HUDEP-2 (cell line): ENCODE data around the gene CLIC5.

Experiments used
- DNase-seq, 76 experiments: peaks; one replicate each; lab custom pipeline; 2025; ENCODE audit not compliant: unreplicated experiment in 76 of 76; lab: John Stamatoyannopoulos, UW

Gene CLIC5

DNA sequence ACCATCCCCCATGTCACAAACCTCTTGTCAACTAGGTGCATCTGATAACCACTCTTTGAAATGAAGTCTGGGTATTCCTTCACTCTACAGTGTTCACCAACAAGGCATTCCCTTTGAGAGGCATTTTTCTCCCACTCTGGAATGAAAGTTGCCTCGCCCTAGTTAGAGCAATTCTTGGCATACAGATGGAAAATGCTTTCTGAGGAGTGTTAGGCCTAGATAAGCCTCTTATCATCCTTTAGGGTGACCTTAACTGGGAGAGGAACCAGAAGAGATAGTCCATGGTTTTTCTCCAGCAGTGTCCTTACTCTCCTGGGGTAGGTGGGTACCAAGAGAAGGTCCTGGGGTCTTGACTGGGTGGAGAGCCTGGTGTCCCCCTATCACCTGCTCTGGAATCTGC lies 14.8 kb downstream of the CLIC5 start:
- DNase-seq = peak in 18 of 76 experiments; percentile 10 to 64 (median 28)

DNA sequence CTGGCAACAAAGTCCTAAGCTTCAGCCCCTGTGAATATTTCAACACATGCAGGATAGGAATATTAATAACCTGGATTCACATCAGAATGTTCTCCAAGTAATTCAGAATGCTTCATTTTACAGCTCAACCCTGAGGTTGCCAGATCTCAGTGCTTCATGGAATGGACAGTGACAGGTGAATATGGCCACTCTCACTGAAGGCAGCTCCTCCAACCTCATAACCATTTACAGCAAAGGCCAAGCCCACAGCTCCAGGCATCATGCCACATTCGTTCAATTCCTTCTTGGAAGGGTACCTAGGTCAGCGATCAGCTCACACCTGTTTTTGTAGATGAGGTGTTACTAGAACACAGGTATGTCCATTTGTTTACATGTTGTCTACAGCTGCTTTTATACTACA lies 17.1 kb downstream of the CLIC5 start:
- DNase-seq = no peak

DNA sequence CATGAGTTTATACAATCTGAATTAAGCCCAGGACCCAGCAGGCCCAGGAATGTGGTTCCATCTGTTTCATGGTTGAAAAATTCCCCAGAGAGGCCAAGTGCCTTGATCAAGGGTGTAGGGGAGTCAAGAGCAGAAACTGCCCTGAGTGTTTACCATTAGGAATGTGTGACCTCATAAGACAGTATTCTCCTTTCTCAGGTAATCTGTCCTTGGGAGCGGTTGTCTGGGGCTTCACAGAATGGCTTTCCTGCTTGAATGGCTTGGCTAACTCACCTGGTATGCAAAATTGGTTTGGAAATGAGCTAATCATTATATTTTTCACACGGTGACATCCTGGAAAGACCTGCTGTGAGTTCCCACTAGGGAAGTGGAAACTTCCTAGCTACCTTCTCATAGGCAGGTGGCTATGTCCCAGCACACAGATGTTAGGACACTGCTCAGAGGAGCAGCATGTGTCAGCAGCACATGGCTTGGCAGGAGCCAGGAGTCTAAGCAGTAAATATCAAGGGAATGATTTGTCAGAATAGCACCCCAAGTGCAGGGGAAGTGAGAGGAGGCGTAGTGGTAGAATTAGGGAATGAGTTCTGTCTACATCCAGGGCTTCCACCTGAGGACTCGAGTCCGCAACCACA lies 17.7 kb downstream of the CLIC5 start:
- DNase-seq = no peak

DNA sequence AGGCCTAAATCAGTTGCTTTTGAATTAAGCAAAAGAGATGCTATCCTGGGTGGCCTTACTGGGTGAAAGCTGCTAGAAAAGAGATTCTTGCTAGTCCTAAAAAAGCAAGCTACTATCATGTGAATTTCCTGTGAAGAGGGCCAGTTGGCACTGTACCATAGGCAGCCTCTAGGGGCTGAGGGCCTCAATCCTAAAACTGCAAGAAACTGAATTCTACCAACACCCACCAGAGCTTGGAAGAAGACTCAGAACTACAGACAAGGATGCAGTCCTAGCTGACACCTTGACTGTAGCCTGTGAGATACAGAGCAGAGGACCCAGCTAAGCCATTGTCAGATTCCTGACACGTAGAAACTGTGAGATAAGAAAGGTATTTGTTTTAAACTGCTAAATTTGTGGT lies 24.5 kb downstream of the CLIC5 start:
- DNase-seq = no peak

DNA sequence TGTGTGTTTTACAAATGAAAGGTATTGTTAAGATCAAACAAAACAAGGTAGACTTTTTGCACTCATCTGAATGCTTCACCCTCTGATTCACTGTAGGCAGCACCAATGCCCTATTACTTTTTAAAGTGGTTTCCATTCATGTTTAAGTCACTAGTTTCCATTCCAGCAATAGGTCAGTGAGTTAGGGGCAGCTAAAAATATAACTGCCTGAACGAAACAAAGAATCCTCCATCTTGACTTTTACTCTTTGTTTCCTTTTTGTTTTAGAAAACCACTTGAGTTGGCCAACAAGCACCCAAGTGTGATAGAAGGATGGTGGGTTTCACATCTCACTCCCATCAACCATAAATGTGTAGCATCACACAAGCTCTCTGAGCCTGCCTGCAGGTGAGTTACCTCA lies 25.5 kb downstream of the CLIC5 start:
- no peak for DNase-seq

DNA sequence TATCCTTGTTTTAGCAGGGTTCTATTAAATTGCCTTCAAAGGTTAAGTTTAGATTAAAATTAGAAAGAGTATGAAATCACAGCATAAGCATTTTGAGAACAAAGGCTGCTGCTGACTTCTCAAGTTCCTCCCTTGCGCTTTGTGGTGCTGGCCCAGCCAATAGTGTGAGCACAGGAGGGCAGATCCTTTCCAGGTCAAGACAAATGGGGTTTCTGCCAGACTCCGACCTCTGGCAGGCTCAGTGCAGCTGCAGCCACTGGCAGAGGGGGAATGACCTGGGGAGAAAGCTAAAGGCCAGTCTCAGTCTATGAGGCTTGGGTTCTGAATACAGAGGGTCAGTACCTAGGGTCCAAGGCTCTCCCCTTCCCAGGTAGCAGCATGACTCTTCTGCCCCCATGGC lies 27.0 kb downstream of the CLIC5 start:
- DNase-seq = no peak

DNA sequence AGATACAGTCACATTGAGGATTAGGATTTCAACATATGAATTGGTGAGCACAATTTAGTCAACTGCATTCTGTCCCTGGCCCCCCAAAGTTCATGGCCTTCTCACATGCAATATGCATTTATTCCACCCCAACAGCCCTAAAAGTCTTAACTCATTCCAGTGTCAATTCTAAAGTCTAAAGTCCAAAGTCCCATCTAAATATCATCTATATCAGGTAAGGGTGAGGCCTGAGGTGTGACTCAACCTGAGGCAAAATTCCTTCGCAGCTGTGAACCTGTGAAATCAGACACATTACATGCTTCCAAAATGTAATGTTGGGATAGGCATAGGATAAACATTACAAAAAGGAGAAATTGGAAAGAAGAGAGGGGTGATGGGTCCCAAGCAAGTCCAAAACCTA lies 27.8 kb downstream of the CLIC5 start:
- no peak for DNase-seq

DNA sequence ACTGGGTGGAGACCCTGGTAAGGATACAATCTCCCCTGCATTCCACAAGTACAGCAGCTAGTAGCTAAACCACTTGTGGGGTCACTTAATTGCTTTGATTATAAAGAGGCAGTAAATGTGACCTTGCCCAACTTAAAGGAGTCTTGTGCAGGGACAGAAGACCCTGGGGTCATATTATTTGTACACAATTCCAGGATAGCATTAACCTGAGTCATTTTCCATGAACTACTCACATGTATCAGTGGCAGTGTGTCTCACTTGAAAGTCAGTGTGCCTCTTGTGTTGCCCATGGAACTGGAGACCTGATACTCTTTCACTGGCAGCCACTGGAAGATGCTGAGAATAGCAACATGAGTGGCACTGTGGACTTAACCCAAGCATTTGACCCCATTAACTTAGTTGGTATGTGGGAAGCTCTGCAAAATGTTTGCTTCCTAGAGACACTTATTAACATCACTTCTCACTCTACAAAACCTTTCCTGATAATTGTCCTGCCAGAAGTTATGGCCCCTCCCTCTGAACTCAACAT lies 28.9 kb downstream of the CLIC5 start:
- DNase-seq = no peak

DNA sequence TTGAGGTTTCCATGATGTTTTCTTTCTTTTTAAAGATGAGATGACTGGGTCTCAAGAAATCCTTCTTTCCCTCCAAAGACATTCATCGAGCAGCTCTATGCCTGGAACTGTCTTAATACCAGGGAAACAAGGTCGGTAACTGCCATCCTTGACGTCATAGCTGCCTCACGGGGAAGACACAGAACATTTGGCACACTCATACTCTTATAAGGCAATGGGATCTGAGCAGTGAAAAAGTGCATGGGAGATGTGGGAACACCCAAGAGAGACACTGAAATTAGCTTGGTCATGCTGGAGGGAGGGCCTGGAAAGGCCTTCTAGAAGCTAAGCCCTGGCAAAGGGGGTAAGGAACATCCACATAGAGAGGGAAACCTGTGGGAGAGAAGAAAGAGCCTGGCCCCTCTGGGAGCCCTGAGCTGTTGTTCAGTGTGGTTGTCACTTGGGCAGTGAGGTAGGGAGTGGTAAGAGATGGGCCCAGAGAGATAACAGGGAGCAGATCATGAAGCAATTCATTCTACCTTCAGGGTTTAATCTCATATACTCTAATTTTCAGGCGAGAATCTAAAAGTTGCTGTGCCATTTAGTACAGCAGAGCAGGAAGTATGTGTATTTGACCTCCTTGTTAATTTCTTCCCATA lies 30.8 kb downstream of the CLIC5 start:
- no peak for DNase-seq

DNA sequence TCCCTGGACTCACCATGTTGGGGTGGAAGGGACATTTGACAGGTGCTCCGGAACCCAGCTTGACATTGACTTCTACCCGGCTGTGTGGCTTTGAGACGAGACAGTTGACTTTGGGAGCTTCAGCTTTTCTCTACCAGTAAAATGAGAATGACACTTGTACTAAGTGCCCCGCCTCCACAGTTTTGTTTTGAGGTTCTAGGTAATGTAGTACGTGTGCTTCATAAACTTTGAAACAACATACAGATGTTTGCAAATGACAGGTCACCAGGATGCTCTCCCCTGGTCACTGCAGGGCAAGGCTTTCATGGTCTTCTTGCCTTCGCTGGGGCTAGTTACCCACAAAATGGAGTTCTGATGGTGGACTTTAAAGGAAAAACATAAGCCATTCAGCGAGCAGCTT lies 31.3 kb downstream of the CLIC5 start:
- no peak for DNase-seq

DNA sequence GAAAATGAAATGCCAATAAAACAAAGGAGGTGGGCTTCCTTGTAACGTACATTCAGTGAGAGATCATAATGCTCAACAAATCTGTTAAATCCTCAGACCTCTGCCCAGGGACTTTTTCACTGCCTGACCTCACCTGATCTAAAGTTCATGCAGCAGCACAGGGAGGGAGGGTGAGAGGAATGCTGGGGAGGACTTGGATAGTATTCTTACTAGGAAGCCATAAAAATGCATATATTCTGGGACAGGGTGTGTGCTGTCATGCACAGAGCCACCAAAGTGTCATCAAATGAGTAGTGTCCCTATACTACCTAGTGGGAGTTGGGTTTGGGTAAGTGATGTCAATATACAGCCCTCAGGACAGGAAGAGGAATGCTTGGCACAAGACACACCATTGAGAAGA lies 32.6 kb downstream of the CLIC5 start:
- no peak for DNase-seq

DNA sequence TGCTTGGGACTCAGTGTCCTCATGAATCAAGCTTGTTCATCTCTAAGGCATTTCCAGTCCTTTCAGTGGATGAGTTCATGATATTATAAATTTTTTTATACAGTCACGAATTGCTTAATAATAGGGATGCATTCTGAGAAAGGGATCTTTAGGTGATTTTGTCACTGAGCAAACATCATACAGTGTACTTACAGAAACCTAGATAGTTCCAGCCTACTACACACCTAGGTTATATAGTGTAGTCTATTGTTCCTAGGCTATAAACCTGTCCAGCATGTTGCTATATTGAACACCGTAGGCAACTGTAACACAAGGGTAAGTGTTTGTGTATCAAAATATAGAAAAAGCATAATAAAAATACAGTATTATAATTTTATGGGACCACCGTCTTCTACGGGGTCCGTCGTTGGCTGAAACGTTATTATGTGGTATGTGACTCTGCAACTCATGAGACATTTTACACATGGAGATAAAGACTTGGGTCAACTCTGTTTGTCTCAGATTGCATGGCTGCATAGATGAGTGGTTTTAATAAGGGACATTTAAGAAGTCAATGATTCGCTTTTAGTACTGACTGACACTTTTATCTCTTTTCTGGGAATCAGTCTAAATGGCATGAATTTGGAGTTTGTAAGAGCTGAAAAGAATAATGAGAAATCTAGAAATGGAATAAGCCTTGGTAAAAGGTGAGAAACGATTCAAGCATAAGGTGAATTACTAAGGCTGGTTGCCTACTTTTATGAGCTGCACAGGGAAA lies 33.2 kb downstream of the CLIC5 start:
- no peak for DNase-seq

DNA sequence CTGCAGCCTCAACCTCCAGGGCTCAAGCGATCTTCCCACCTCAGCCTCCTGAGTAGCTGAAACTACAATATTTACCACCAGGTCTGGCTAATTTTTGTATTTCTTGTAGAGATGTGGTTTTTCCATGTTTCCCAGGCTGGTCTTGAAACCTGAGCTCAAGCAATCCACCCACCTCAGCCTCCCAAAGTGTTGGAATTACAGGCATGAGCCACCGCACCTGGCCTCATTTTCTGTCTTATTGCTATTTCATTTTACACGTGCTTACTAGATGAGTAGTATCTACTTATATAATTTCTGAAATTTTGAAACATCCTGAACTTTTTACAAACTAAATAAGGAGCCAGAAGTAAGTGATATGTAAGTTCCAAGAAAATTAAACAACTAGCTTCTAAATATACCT lies 34.6 kb downstream of the CLIC5 start:
- DNase-seq = no peak

DNA sequence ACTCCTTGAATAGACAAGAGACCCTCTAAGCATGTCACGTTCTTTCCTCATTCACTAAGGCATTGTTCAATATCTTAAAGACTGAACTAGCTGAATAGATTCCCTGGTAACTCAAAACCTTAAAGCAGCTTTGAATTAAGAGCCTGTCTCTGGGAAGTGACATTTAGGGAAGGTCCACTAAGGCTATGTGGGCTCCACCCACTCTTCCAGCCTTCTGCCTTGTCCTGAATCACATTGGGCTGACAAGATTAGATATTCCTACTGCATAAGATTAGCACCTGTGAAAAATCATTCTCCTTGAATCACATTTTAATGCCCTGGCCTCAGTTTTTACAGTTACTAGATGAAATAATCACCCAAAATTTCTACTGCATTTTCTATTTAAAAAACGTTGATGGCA lies 36.3 kb downstream of the CLIC5 start:
- DNase-seq = no peak

DNA sequence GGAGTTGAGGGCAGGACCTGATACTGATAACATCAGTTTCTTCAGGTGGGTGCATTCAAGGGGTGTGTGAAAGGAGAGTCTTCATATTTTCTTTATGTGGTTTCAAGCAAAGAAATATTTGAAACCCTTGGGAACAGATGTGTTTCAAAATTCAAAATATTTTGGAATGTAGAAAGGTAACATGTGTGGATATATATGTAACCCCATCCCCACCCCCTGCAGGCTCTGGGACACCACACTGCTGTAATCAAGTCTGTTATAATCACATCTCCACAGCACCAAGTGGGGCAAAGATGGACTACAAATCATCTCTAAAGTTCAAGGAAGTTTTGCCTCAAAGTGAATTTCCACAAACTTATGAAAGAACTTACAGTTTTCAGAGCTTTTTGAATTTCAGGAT lies 41.1 kb downstream of the CLIC5 start:
- DNase-seq = no peak

DNA sequence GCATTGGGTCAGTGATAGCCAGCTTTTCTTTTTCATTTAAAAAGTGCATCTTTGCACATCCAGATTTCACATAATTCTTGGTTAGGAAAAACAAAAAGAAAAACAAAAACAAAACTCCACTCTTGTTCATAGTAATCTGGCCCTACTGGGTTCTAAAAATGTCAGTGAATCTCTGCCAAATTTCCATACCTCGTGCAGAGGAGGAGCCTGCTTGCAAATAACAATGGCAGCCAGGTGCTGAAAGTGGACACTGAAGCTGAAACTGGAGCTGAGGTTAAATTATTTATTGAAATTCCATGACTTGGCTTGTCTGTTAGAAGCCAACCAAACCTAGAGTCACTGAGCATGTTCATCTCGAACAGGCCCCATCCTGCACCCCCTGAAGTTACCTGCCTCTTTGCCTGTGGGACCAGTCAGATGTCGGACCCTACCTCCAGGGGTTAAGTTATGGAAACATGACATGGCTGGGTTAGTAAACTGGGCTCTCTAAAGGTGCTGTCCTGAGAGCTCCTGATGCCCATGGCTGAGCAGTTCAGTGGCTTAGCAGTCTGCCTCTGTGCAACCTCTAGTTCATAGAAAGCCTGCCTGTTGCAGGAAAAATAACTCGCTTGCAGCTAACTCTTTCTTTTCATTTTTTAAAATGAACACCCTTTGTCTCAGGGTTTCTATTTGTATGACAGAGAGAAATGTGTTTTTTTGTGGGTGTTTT lies 42.7 kb downstream of the CLIC5 start:
- no peak for DNase-seq

DNA sequence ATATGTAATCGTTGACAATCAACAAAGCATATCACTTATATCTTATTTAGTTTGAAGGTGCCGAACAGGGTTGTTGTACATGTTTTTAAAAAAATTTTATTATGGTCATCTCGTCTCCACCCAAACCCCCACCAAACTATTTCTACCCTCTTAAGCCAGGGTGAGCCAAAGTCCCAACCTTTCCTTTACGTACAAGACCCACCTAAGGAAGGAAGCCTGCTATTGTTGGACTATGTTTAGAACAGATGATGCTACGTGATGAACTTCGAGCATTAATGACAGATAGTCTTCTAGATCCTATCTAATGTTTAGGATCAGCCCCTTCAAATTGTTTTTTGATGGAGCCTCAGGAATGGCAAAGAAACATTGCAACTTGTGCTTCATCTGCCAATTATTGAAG lies 44.4 kb downstream of the CLIC5 start:
- no peak for DNase-seq

DNA sequence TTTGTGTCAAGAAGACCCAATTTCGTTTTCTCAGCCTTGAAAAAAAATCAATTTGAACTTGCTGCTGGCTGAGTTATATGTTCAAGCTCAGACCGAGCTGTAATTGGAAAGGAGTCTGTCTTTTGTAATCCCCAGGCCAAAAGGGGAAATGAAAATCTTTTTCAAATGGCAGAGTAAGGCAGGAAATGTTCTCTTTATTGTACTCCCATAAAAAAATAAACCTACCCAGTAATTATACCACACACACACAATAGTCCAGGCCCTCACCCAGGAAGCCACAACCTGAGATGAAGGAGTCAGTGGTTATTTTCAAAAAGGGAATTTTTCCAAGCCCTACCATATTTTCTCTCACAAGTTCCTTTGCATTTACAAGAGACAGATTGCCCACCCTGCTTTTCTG lies 45.3 kb downstream of the CLIC5 start:
- DNase-seq = no peak

DNA sequence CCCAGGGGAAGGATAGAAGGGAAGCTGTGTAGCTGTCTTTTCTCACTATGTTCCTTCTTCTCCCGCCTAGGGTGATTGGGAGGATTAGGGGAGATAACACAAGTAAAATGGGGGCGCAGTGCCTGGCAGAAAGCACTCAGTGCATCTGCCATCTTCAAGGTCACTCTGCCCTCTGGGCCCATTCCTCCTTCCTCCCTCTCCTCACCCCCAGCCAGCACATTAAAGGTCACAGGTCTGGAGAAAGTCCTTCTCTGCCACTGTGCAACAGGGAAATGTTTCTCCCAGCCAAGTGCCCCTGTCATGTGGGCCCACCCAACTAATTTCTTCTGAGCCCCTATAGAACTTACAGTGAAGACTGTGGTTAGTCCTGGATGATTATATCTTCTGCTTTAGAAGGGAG lies 45.8 kb downstream of the CLIC5 start:
- no peak for DNase-seq

DNA sequence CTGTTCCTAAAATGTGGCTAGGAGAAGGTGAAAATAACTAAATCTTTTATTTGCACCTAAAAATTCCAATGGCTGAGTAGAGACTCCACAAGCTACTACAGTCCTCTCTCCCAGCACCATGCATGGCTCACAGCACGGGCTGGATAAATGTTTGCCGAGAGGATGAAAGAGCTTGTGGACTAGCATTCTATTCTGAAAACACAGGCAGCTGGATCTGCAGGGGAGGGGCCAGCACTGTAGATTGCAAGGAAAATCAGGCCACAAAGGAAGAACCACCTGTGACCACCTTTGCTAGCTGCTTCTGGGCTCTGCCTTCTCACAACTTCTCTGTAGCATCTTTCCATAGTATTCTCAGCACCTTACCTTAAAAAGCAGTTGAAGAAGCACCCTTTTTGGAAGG lies 46.6 kb downstream of the CLIC5 start:
- no peak for DNase-seq

DNA sequence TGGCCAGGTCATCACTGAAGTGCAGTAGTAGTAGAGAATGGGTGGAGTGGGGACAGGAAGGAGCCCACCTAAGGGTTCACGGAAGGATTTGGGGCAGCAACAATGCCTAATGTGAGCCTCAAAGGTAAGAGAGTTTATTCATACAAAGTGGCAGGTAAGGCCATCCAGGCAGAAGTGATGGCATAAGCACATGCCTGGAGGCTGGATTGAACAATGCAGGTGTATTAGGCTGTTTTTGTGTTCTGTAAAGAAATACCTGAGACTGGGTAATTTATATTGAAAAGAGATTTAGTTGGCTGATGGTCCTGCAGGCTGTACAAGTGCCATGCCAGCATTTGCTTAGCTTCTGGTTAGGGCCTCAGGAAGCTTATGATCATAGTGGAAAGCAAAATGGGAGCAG lies 48.3 kb downstream of the CLIC5 start:
- DNase-seq = no peak
